Upper lobe of left lung (tissue), 6 donors: Measurements from ENCODE around the gene ZMYND8. TPM values are rescaled to one million over a fixed set of nuclear protein-coding genes. Genes with fewer than 3 reads are reported as not detected.
"Not testable (repeated sequence)": the region's sequence is repeated elsewhere in the genome, so short reads cannot be mapped to it uniquely, and the experiment has no call there.

Source experiments
- ATAC-seq, 2 donors: fragments of 200-7000 bp; cut with Tn5 transposase; one replicate each; pipeline ENCODE4 v1.9.1; 2022; ENCODE audit warnings: mild to moderate bottlenecking in 2 of 2, moderate library complexity in 2 of 2; ENCODE audit not compliant: low FRiP score in 2 of 2
- DNase-seq, 2 donors: peaks; one replicate each; pipeline ENCODE4 v3.0.0-alpha.2; 2019 to 2020
- H3K27ac ChIP-seq, 4 donors: fragments of 200-600 bp; sonication (generic); one replicate each; pipeline ENCODE4 v1.5.1; 2016 to 2019
- H3K27me3 ChIP-seq, 4 donors: fragments of 200-600 bp; sonication (generic); one replicate each; pipeline ENCODE4 v1.5.1; 2017 to 2019
- H3K36me3 ChIP-seq, 4 donors: fragments of 200-600 bp; sonication (generic); one replicate each; pipeline ENCODE4 v1.5.1; 2016 to 2019
- H3K4me1 ChIP-seq, 4 donors: fragments of 200-600 bp; sonication (generic); one replicate each; pipeline ENCODE4 v1.5.1; 2018 to 2019
- H3K4me3 ChIP-seq, 4 donors: fragments of 200-600 bp; sonication (generic); one replicate each; pipeline ENCODE4 v1.5.1; 2017 to 2019; ENCODE audit warnings: mild to moderate bottlenecking in 2 of 4, moderate library complexity in 1 of 4
- H3K9me3 ChIP-seq, 4 donors: fragments of 200-600 bp; sonication (generic); one replicate each; pipeline ENCODE4 v1.5.1; 2018 to 2019
- CTCF ChIP-seq, 6 experiments: fragments of 450-650 bp in 4 of 6; fragments of 200-600 bp in 2 of 6; sonication (generic) in 2 of 6; IDR thresholded peaks; one replicate each; pipeline ENCODE4 v1.5.1; 2016 to 2019; ENCODE audit warnings: antibody characterized with exemption in 6 of 6
- EP300 ChIP-seq, 4 donors: sonication (generic); formaldehyde crosslinking; IDR thresholded peaks; one replicate each; pipeline ENCODE4 v1.5.1; 2017; ENCODE audit warnings: antibody characterized with exemption in 4 of 4, control low read depth in 2 of 4
- POLR2A ChIP-seq, 4 donors: fragments of 450-650 bp; IDR thresholded peaks; one replicate each; pipeline ENCODE4 v1.5.1; 2016 to 2017; ENCODE audit warnings: antibody characterized with exemption in 4 of 4, mild to moderate bottlenecking in 2 of 4
- POLR2AphosphoS5 ChIP-seq, 2 donors: sonication (generic); formaldehyde crosslinking; IDR thresholded peaks; one replicate each; pipeline ENCODE4 v1.5.1; 2017; ENCODE audit warnings: antibody characterized with exemption in 2 of 2
- WGBS, 2 donors: methylation state at CpG; one replicate each; pipeline ENCODE4 v1.1.5; 2017 to 2018; 5-methylcytosine and 5-hydroxymethylcytosine counted together
- total RNA-seq, 6 donors: library from RNA; depleted of rRNA in 4 of 6; stranded (reverse); fragments of >200 nt in 4 of 6; gene quantifications; one replicate each; pipeline versions ENCODE4 v1.1.0 to v1.2.1, GENCODE V29; 2016 to 2021
- donor health status: DM: no; HTN: no; CAD: no; lungs with moderate emphysema.
- donor health status: DM: no; HTN: yes; CAD: no; lungs with severe emphysema.

ZMYND8 gene
- total RNA-seq, 6 donors from 2014 or later: 24.6 to 120 (median 51.8) TPM

DNA sequence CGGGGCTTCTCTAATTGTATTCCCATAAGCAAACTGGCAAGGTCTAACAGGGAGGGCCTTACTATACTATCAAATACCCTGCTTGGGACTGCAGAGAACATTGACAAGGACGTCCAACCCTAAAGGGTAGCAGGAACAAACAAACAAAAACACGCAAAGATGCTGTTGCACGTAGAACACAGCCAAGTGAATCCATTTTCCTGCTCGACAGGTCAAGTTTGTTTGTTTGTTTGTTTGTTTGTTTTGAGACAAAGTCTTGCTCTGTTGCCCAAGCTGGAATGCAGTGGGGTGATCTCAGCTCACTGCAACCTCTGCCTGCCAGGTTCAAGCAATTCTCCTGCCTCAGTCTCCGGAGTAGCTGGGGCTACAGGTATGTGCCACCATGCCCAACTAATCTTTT is 91.3 kb downstream of the ZMYND8 start:
- Histone ChIP-seq H3K27ac (no peak overlapping the region), H3K4me1 (no peaks in the 10 kb centered on the region), H3K4me3 (no peak overlapping the region), H3K27me3 (no peaks in the 10 kb centered on the region), H3K36me3 (peaks cover 7 to 79% (median 49%) of the 10 kb centered on the region in 4 donors), H3K9me3 (no peaks in the 10 kb centered on the region)
- TF ChIP-seq EP300 (IDR thresholded peaks at IDR 0.05): no peak
- TF ChIP-seq POLR2A (IDR thresholded peaks at IDR 0.05): no peak
- TF ChIP-seq CTCF (IDR thresholded peaks at IDR 0.05): no peak
- no peak for TF ChIP-seq POLR2AphosphoS5 (IDR thresholded peaks at IDR 0.05)
- DNase-seq (no peak), ATAC-seq (no peak)
- WGBS, 2 donors: 93 to 96% methylated on average over 6 of the region's 6 CpGs

- not testable (repeated sequence) for ATAC-seq, DNase-seq, H3K27ac ChIP-seq, H3K27me3 ChIP-seq, H3K4me1 ChIP-seq, H3K4me3 ChIP-seq, H3K9me3 ChIP-seq
- WGBS, 2 donors: 81 to 89% methylated on average over 14 of the region's 14 CpGs
- peaks cover 7 to 75% (median 44%) of the 10 kb centered on the region in 4 donors for H3K36me3 ChIP-seq
These were observed 92.2 kb downstream of the ZMYND8 start for GRCh38 chr20:47264137-47264769.

DNA sequence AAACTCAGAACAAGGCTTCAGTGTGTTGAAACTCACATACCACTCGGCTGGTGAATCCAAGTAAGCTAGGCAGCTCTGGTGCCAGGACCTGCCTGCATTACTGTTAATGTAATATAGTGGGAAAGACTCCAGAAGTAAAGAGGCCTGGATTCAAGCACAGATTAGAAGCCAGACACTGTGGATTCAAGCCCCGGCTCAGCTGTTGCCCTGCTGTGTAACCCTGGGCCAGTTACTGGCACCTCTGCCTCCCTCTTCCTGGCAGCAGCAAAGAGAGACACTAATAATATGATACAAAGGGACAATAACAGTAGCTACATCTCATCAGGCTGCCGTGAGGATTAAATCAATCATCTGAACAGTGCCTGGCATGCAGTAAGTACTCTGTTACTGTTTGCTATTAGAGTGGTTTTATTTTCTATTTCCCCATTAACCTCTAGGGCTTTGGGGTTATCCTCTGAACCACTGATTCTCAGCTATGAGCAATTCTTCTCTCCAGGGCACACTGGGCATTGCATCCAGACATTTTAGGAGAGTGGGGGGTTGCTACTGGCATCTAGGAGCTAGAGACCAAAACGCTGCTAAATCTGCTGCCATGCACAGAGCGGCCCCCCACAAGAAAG is 92.9 kb downstream of the ZMYND8 start:
- WGBS, 2 donors: 79 to 85% methylated on average over 5 of the region's 5 CpGs
- H3K27ac ChIP-seq: peak overlapping the region in 1 of 4 donors; percentile 48

DNA sequence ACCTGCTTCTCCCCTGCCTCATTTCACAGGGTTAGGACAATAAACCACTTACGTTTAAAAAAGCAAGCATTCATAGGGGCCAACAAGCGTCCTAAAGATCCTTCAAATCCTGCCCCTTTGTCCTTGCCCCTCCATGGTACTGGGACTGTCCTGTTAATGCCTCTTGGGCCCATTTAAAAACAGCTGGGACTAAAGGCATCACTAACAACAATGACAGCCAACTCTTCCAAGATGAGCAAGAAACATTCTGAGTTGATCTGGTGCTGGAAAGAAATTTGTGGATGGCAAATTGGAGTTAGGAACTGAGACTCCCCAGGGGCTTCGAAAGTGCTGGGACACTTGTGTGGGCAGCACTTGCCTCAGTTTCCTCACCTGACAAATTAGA is 93.4 kb downstream of the ZMYND8 start:
- Histone ChIP-seq H3K9me3 (no peaks in the 10 kb centered on the region), H3K36me3 (peaks cover 7 to 70% (median 45%) of the 10 kb centered on the region in 4 donors), H3K4me1 (peaks cover 7 to 13% (median 9%) of the 10 kb centered on the region in 4 donors), H3K4me3 (no peak overlapping the region), H3K27me3 (no peaks in the 10 kb centered on the region), H3K27ac (peak overlapping the region in 1 of 4 donors; percentile 48)
- no peak for TF ChIP-seq POLR2A (IDR thresholded peaks at IDR 0.05)
- no peak for TF ChIP-seq EP300 (IDR thresholded peaks at IDR 0.05)
- TF ChIP-seq POLR2AphosphoS5 (IDR thresholded peaks at IDR 0.05): no peak
- no peak for TF ChIP-seq CTCF (IDR thresholded peaks at IDR 0.05)
- WGBS, 2 donors: 92 to 94% methylated on average over 3 of the region's 3 CpGs
- no peak for DNase-seq
- ATAC-seq: no peak

More for the DNA sequence above, 92.9 kb downstream of the ZMYND8 start:
- Histone ChIP-seq H3K27me3 (no peaks in the 10 kb centered on the region), H3K36me3 (peaks cover 7 to 71% (median 43%) of the 10 kb centered on the region in 4 donors), H3K9me3 (no peaks in the 10 kb centered on the region), H3K4me3 (no peak overlapping the region), H3K4me1 (peaks cover 5 to 11% (median 8%) of the 10 kb centered on the region in 4 donors)
- ATAC-seq (no peak), DNase-seq (no peak)
- TF ChIP-seq POLR2AphosphoS5 (IDR thresholded peaks at IDR 0.05) (no peak), CTCF (IDR thresholded peaks at IDR 0.05) (no peak), EP300 (IDR thresholded peaks at IDR 0.05) (no peak), POLR2A (IDR thresholded peaks at IDR 0.05) (no peak)

GRCh38 chr20:47262365-47263013 is 94.0 kb downstream of the ZMYND8 start:
- Histone ChIP-seq H3K4me1 (peaks cover 7 to 14% (median 9%) of the 10 kb centered on the region in 4 donors), H3K9me3 (no peaks in the 10 kb centered on the region), H3K4me3 (no peak overlapping the region), H3K27me3 (no peaks in the 10 kb centered on the region), H3K36me3 (peaks cover 7 to 64% (median 40%) of the 10 kb centered on the region in 4 donors), H3K27ac (no peak overlapping the region)
- no peak for ATAC-seq
- no peak for DNase-seq
- TF ChIP-seq EP300 (IDR thresholded peaks at IDR 0.05) (no peak), POLR2AphosphoS5 (IDR thresholded peaks at IDR 0.05) (no peak), CTCF (IDR thresholded peaks at IDR 0.05) (no peak), POLR2A (IDR thresholded peaks at IDR 0.05) (no peak)
- 82 to 88% methylated on average over 13 to 15 of the region's 15 CpGs for WGBS, 2 donors
